ENCODE data around the gene C19orf47. TPM values are rescaled to one million over a fixed set of nuclear protein-coding genes. Genes with fewer than 3 reads are reported as not detected.

C19orf47 gene
- total RNA-seq, 1 donor from 2014 or later, result 15.2 TPM

- no peak for ATAC-seq
- intact Hi-C loops (cut with DNase I), result loop anchor here (5.0 kb wide), 1 partner anchor 1113 kb away; no protein-coding TSS in a partner anchor
- no peak for DNase-seq (ENCODE audit: low spot score)
Observed at GRCh38 chr19:40274585-40275544, 73.3 kb downstream of the C19orf47 start.

- intact Hi-C loops (cut with DNase I), result loop anchor here (5.0 kb wide), 1 partner anchor 1111 kb away; no protein-coding TSS in a partner anchor
- ATAC-seq (peak; percentile 29), DNase-seq (ENCODE audit: low spot score) (no peak)
Observed at GRCh38 chr19:40273469-40274360, 74.5 kb downstream of the C19orf47 start.

- intact Hi-C loops (cut with DNase I), result loop anchor here (5.0 kb wide), 1 partner anchor 1110 kb away; no protein-coding TSS in a partner anchor
- no peak for ATAC-seq
- DNase-seq (ENCODE audit: low spot score), result no peak
Observed at GRCh38 chr19:40272261-40272660, 75.9 kb downstream of the C19orf47 start.

- no peak for ATAC-seq
- DNase-seq (ENCODE audit: low spot score), result no peak
- intact Hi-C loops (cut with DNase I), result loop anchor here (5.0 kb wide), 1 partner anchor 1109 kb away; no protein-coding TSS in a partner anchor
Observed at GRCh38 chr19:40271706-40272105, 76.5 kb downstream of the C19orf47 start.

GRCh38 chr19:40270362-40271089 is 77.7 kb downstream of the C19orf47 start:
- ATAC-seq (no peak), DNase-seq (ENCODE audit: low spot score) (no peak)
- intact Hi-C loops (cut with DNase I), result loop anchor here (5.0 kb wide), 1 partner anchor 1108 kb away; no protein-coding TSS in a partner anchor

Small RNA genes within 50 kb of the gene (microRNA-seq; reads per million reads assigned to microRNA genes)
- gene MIR641 (36.6 reads per million, percentile 42 among the genes with 10 or more reads in this experiment), gene MIR6796 (not detected)

Other genes starting within 250 kb of the C19orf47 start
- 19.8 TPM for gene MAP3K10, start 157.0 kb downstream of the C19orf47 start, total RNA-seq
- gene TTC9B, start 130.0 kb downstream of the C19orf47 start, total RNA-seq, result not detected
- gene CCNP, start 121.7 kb downstream of the C19orf47 start, total RNA-seq, result 0.40 TPM
- gene AKT2, start 63.1 kb downstream of the C19orf47 start, total RNA-seq, result 130 TPM
- gene PLD3, start 298 bp upstream of the C19orf47 start, total RNA-seq, result 218 TPM
- gene HIPK4, start 41.8 kb upstream of the C19orf47 start, total RNA-seq, result 0.36 TPM
- gene PRX, start 65.0 kb upstream of the C19orf47 start, total RNA-seq, result 801 TPM
- gene SERTAD1, start 77.6 kb upstream of the C19orf47 start, total RNA-seq, result 18.0 TPM
- 47.2 TPM for gene SERTAD3, start 95.9 kb upstream of the C19orf47 start, total RNA-seq
- 83.8 TPM for gene BLVRB, start 117.3 kb upstream of the C19orf47 start, total RNA-seq
- 20.9 TPM for gene SPTBN4, start 118.6 kb upstream of the C19orf47 start, total RNA-seq
- 58.7 TPM for gene SHKBP1, start 228.5 kb upstream of the C19orf47 start, total RNA-seq

Data from sciatic nerve (tissue), 2 donors.